ENCODE measurements around the gene SPAG6. TPM values are rescaled to one million over a fixed set of nuclear protein-coding genes. Genes with fewer than 3 reads are reported as not detected.

SPAG6 gene
- total and polyA plus RNA-seq, 2 of the 4 experiments (the other 2 are of a cell fraction) = not detected

DNA sequence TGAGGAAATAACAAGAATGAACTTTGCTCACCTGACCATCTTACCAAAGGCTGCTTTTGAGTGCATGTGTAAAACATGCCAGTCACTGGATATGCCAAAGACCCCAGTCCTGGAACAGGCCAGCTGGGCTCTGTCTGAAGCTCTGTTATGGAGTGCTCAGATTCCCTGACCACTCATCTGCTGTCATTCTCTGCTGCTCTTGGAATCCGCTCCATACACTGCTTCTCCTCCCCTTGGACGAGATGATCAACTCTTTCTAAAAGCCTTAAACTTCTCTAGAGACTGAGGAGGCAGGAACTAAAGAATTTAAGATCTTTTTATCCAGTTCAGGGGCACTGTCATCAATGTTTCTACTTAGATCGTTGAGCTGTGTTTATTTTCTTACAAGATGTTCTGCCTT lies 100.2 kb downstream of the SPAG6 start:
- no peak overlapping the region for H3K4me3 ChIP-seq (ENCODE audit: insufficient read depth, low read depth, low read length)
- no peak overlapping the region for H2AK9ac ChIP-seq (replicated peaks; ENCODE audit: low read depth, low read length, poor library complexity)
- no peak for ATAC-seq (ENCODE audit: low read depth)
- no peaks in the 10 kb centered on the region for H3K36me3 ChIP-seq (ENCODE audit: control insufficient read depth, insufficient read depth, low read length)
- in situ Hi-C loops (cut with MboI; ENCODE audit: low sequenced_read_pairs) = loop anchor here (25.0 kb wide), 1 partner anchor 933 kb away; no protein-coding TSS in a partner anchor
- H2BK20ac ChIP-seq (ENCODE audit: low read depth, low read length) = no peak overlapping the region
- dilution Hi-C loops (cut with HindIII; ENCODE audit: low sequenced_read_pairs, unreplicated experiment) = no loop called here
- no peak overlapping the region for H3K18ac ChIP-seq (ENCODE audit: low read depth, low read length)
- WGBS, 2 experiments (ENCODE audit: extremely low coverage in 2 of 2, insufficient read length in 1 of 2) = no CpG with 5 or more reads among the region's 3 CpGs
- H3K4ac ChIP-seq (ENCODE audit: low read depth, low read length) = no peak overlapping the region
- H2AFZ ChIP-seq (replicated peaks; ENCODE audit: low read length, poor library complexity) = no peak overlapping the region
- no peak overlapping the region for H2BK15ac ChIP-seq (ENCODE audit: low read depth, low read length)
- DNase-seq = no peak
- H2AK5ac ChIP-seq (ENCODE audit: low read depth, low read length) = no peak overlapping the region
- H3K9ac ChIP-seq (ENCODE audit: low read depth, low read length) = no peak overlapping the region
- H3K27ac ChIP-seq (ENCODE audit: insufficient read depth, low read length) = no peak overlapping the region
- H3K27me3 ChIP-seq (ENCODE audit: control insufficient read depth, insufficient read depth, low read length) = peaks cover 25% of the 10 kb centered on the region
- no peaks in the 10 kb centered on the region for H4K20me1 ChIP-seq (ENCODE audit: insufficient read depth, low read length)
- H3K14ac ChIP-seq (replicated peaks; ENCODE audit: low read depth, low read length) = no peak overlapping the region
- CTCF ChIA-PET = interaction anchor here (0.6 kb wide), 2 partner anchors 1082 to 1206 kb away, joined by 3 read pairs; no protein-coding TSS in a partner anchor
- H3K4me1 ChIP-seq (ENCODE audit: control insufficient read depth, insufficient read depth, low read length) = no peaks in the 10 kb centered on the region
- H3K79me1 ChIP-seq (ENCODE audit: low read depth in 1 of 2, low read length in 2 of 2) = no peaks in the 10 kb centered on the region
- intact Hi-C loops (cut with micrococcal nuclease) = no loop called here
- H2BK120ac ChIP-seq (ENCODE audit: low read depth, low read length) = no peak overlapping the region
- H3K4me2 ChIP-seq (ENCODE audit: low read depth, low read length) = no peak overlapping the region
- TF ChIP-seq RAD21 (IDR thresholded peaks at IDR 0.05; ENCODE audit: low read length) = no peak
- TF ChIP-seq MXI1 (IDR thresholded peaks at IDR 0.05; ENCODE audit: borderline replicate concordance, low read depth, low read length) = no peak
- TF ChIP-seq RCOR1 (IDR thresholded peaks at IDR 0.05; ENCODE audit: insufficient replicate concordance, low read length) = no peak
- H4K91ac ChIP-seq (ENCODE audit: insufficient read depth, low read depth, low read length) = no peak overlapping the region
- no peak overlapping the region for H4K8ac ChIP-seq (ENCODE audit: low read depth in 2 of 2, low read length in 2 of 2)
- H3K9me1 ChIP-seq (ENCODE audit: insufficient read depth, low read length) = no peaks in the 10 kb centered on the region
- H3K23ac ChIP-seq (ENCODE audit: low read depth, low read length) = no peak overlapping the region
- POLR2A ChIA-PET (ENCODE audit: unreplicated experiment) = no interaction called here
- H3K9me3 ChIP-seq (ENCODE audit: control insufficient read depth, insufficient read depth, low read length) = no peaks in the 10 kb centered on the region
- H2BK5ac ChIP-seq (ENCODE audit: low read depth, low read length, poor library complexity, severe bottlenecking) = no peak overlapping the region
- no TSS peak for BruUV-seq (replicated peaks)
- no peak overlapping the region for H3K56ac ChIP-seq (ENCODE audit: extremely low read depth, insufficient read depth, low read length)
- no peak overlapping the region for H4K5ac ChIP-seq (ENCODE audit: low read depth, low read length)
